GM10248 (cell line): ENCODE data around the gene FBP2.
"Not testable (repeated sequence)": the region's sequence is repeated elsewhere in the genome, so short reads cannot be mapped to it uniquely, and the experiment has no call there.

Source experiments
- CTCF ChIA-PET: fragments of 300-600 bp; sonication (Branson Sonifier 250); formaldehyde crosslinking; extraction: SDS; loops from one replicate; lab custom pipeline; 2021; ENCODE audit warnings: antibody characterized with exemption; lab: Yijun Ruan, JAX
- POLR2A ChIA-PET: fragments of 350-650 bp; sonication (Branson Sonifier 250); formaldehyde crosslinking; extraction: SDS; loops from one replicate; lab custom pipeline; 2020; ENCODE audit warnings: antibody characterized with exemption; lab: Yijun Ruan, JAX
- DNase-seq: peaks from one replicate; pipeline ENCODE4 v3.0.0; 2012; ENCODE audit errors: extremely low spot score
- TF ChIP-seq, protein P1 (sequence below): IDR thresholded peaks from 2 replicates; pipeline ENCODE4 v1.5.1; 2012; ENCODE audit warnings: mild to moderate bottlenecking, low read depth; ENCODE audit errors: extremely low read depth, missing control alignments, control extremely low read depth

FBP2 gene

DNA sequence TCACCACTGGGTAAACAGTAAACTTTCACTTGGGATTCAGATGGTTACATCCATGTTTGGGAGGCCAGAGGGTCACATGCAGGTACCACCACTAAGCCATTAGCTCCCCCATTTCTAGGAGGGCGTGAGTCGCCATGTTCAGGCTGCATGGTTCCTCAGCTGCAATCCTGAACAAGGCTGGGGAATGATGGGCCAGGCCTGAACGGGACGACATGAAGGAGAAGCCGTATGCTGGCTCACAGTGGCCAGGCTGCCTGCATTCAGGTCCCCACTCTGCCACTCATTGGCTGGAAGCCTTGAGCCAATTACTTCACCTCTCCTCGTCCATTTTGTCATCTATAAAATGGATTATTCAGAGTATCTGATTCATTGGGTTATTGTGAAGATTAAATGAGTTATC lies 9.0 kb upstream of the FBP2 start:
- TF ChIP-seq, protein P1, sequence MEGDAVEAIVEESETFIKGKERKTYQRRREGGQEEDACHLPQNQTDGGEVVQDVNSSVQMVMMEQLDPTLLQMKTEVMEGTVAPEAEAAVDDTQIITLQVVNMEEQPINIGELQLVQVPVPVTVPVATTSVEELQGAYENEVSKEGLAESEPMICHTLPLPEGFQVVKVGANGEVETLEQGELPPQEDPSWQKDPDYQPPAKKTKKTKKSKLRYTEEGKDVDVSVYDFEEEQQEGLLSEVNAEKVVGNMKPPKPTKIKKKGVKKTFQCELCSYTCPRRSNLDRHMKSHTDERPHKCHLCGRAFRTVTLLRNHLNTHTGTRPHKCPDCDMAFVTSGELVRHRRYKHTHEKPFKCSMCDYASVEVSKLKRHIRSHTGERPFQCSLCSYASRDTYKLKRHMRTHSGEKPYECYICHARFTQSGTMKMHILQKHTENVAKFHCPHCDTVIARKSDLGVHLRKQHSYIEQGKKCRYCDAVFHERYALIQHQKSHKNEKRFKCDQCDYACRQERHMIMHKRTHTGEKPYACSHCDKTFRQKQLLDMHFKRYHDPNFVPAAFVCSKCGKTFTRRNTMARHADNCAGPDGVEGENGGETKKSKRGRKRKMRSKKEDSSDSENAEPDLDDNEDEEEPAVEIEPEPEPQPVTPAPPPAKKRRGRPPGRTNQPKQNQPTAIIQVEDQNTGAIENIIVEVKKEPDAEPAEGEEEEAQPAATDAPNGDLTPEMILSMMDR: no peak
- ChIA-PET CTCF (interaction anchor here (1.1 to 2.5 kb wide), 2 partner anchors 49 to 386 kb away, joined by 3 to 8 read pairs; partner anchors contain the start of gene PCAT7), POLR2A (no interaction called here)
- no peak for DNase-seq

DNA sequence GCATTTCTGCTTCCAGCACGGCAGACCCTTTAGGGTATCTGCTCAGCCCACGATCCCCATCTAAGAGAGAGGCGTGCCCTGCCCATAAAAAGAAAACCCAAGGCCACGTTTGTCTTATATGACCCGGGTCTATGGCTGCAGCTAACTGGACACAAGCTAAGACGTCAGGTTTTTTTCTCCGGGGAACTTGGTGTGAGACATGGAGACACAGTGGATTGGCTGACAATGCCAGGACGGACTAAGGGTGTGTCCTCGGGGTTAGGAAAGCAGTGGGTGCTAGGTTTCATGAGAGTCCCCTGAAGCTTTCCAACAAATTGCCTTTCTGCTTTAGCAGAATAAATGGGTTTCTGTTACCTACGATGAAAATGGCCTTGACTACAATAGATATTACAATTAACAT lies 7.1 kb upstream of the FBP2 start:
- CTCF ChIA-PET: interaction anchor here (0.8 to 1.2 kb wide), 3 partner anchors 21 to 579 kb away, joined by 3 to 4 read pairs (median 3); partner anchors contain the start of gene PCAT7

DNA sequence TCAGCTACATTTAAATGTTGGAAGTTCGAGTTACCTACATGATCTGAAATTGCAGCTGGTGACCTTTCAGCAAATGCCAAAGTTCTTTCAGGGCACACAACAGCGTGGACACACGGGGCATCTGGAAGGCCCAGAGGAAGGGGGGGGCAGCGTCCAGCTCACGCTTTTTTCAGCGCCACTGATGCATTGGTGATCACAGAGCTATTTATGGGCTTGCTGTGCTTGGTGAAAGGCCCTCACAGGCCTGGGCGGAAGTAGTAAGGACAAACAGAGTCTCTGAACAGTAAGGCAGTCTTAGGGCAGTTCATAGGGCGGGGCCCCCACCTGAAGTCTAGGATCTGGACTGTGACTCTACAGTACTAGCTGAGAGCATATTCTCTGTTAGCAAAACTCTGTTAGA lies 6.6 kb upstream of the FBP2 start:
- TF ChIP-seq, protein P1: no peak
- POLR2A ChIA-PET: no interaction called here
- CTCF ChIA-PET: interaction anchor here (0.8 to 1.2 kb wide), 4 partner anchors 9 to 580 kb away, joined by 3 to 4 read pairs (median 3); partner anchors contain the start of gene PCAT7
- DNase-seq: no peak

More for the DNA sequence above, 7.1 kb upstream of the FBP2 start:
- no peak for DNase-seq
- TF ChIP-seq, protein P1: no peak
- POLR2A ChIA-PET: no interaction called here

DNA sequence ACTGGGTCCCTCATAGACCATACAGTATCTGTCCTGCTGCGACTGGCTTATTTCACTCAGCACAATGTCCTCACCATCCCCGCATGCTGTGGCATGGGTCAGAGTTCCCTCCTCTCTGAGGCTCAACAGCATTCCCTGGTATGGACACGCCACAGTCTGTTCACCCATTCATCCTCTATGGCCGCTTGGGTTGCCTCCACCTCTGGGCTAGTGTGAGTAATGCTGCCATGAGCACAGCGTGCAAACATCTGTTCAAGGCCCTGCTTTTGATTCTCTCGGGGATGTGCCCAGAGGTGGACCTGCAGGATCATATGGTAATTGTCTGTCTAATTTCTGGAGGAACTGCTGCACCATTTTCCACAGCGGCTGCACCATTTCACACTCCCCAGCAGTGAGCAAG lies 5.5 kb upstream of the FBP2 start:
- TF ChIP-seq, protein P1: no peak
- ChIA-PET POLR2A (no interaction called here), CTCF (no interaction called here)
- no peak for DNase-seq

DNA sequence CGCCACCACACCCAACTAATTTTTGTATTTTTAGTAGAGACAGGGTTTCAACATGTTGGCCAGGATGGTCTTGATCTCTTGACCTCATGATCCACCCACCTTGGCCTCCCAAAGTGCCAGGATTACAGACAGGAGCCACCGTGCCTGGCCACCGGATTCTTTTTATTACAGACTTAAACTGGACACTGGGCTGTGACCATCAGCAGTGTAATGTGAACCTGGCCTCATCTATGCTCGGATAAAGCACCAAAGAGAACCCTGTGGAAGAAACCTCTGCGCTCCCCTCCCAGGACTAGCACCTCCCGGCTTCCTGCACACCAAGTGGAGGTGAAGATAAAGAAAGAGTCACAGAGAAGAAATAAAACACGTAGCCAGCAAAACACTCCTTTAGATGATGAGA lies 941 bp downstream of the FBP2 start:
- DNase-seq, POLR2A ChIA-PET: not testable (repeated sequence)
- CTCF ChIA-PET: interaction anchor here (0.6 kb wide), 1 partner anchor 12 kb away, joined by 3 read pairs; no protein-coding TSS in a partner anchor

DNA sequence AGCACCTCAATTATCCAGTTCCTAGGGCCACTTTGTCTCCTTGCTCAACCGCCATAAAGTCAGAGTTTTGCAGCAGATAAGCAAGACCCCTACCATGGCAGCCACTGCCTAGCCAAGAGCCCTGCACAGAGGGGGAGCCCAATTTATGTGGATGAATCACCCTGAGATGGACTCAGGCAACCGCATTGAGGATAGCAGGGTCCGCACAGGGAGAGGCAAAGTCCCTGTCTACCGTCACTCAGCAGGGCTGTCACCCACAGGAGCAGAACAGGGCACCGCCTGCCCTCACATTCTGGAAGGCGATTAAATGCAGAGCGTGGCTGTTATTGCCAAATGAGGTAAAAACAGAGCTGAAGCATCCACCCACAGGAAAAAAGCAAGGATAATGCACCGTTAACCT lies 1.7 kb downstream of the FBP2 start:
- ChIA-PET POLR2A (no interaction called here), CTCF (no interaction called here)
- TF ChIP-seq, protein P1: no peak
- DNase-seq: no peak

DNA sequence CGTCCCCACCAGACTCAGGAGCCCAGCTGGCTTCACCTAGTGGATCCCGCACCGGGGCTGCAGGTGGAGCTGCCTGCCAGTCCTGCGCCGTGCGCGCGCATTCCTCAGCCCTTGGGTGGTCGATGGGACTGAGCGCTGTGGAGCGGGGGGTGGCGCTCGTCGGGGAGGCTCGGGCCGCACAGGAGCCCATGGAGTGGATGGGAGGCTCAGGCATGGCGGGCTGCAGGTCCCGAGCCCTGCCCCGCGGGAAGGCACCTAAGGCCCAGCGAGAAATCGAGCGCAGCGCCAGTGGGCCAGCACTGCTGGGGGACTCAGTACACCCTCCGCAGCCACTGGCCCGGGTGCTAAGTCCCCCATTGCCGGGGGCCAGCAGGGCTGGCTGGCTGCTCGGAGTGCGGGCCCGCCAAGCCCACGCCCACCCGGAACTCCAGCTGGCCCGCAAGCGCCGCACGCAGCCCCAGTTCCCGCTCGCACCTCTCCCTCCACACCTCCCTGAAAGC lies 2.5 kb downstream of the FBP2 start:
- POLR2A ChIA-PET: not testable (repeated sequence)

More for the DNA sequence above, 2.5 kb downstream of the FBP2 start:
- DNase-seq, CTCF ChIA-PET: not testable (repeated sequence)
